Head of caudate nucleus (tissue), 42 donors: Measurements from ENCODE around the gene ZBED1.
A peak's percentile ranks its signal among the peaks of the same experiment; 100 is the strongest.

Experiments
- DNase-seq, 42 donors: peaks; one replicate each; pipeline versions ENCODE4 v3.0.0 to v3.0.0-alpha.2; 2020 to 2021; ENCODE audit warnings: mixed read lengths in 7 of 42
- intact Hi-C: fragments of 100-400 bp; cut with DNase I; formaldehyde crosslinking; loops from one replicate; pipeline ENCODE4 v1.15.0; 2022

The ZBED1 gene

GRCh38 chrX:2445662-2446623 lies 54.8 kb downstream of the ZBED1 start:
- DNase-seq, result peak in 1 of 42 donors; percentile 3
- intact Hi-C loops, result no loop called here

GRCh38 chrX:2442694-2443093 lies 58.1 kb downstream of the ZBED1 start:
- intact Hi-C loops, result no loop called here
- DNase-seq, result no peak

GRCh38 chrX:2441466-2441865 lies 59.3 kb downstream of the ZBED1 start:
- intact Hi-C loops, result no loop called here
- no peak for DNase-seq

GRCh38 chrX:2439613-2440012 lies 61.2 kb downstream of the ZBED1 start:
- DNase-seq, result no peak
- intact Hi-C loops, result no loop called here
